ENCODE data around the gene ANKRD34A. TPM values are rescaled to one million over a fixed set of nuclear protein-coding genes. Genes with fewer than 3 reads are reported as not detected.

ANKRD34A gene
- 0.13 and 0.32 TPM in 2 replicates for total RNA-seq

GRCh38 chr1:145964328-145965118 lies at the start of gene ANKRD34A, which contains the start of gene POLR3GL:
Gene ANKRD34A, minus strand, starts transcription at chr1:145964575. Its CDS starts 2,816 bp downstream, at chr1:145961759.
Gene POLR3GL, plus strand, starts transcription at chr1:145964690. Its CDS starts 10,176 bp downstream, at chr1:145974866.

GRCh38 chr1:145996433-145997015 lies 32.1 kb upstream of the ANKRD34A start, which contains the start of gene TXNIP:
Gene TXNIP, minus strand, starts transcription at chr1:145996579. Its CDS starts 313 bp downstream, at chr1:145996266.

GRCh38 chr1:145957443-145958319 lies 6.7 kb downstream of the ANKRD34A start, which contains the start of gene LIX1L:
Gene LIX1L, minus strand, starts transcription at chr1:145958017. Its CDS starts 90 bp downstream, at chr1:145957927.

GRCh38 chr1:145927063-145927886 lies 37.1 kb downstream of the ANKRD34A start, which contains the start of gene RBM8A:
Gene RBM8A, minus strand, starts transcription at chr1:145927484. Its CDS starts 58 bp downstream, at chr1:145927426.

GRCh38 chr1:145918144-145918991 lies 46.0 kb downstream of the ANKRD34A start, which contains the start of gene PEX11B:
Gene PEX11B, minus strand, starts transcription at chr1:145918717. Its CDS starts 29 bp downstream, at chr1:145918688.

Other genes starting within 250 kb of the ANKRD34A start
- gene CD160, start 245.1 kb downstream of the ANKRD34A start, total RNA-seq = not detected in 2 replicates
- gene RNF115, start 140.5 kb downstream of the ANKRD34A start, total RNA-seq = 9.6 and 15.7 TPM in 2 replicates
- gene POLR3C, start 140.4 kb downstream of the ANKRD34A start, total RNA-seq = 20.1 and 26.9 TPM in 2 replicates
- gene NUDT17, start 118.9 kb downstream of the ANKRD34A start, total RNA-seq = 2.3 and 2.5 TPM in 2 replicates
- gene PIAS3, start 105.5 kb downstream of the ANKRD34A start, total RNA-seq = 4.7 and 11.0 TPM in 2 replicates
- 0.06 and 0.16 TPM in 2 replicates for gene ANKRD35, start 78.7 kb downstream of the ANKRD34A start, total RNA-seq
- 4.1 and 10.5 TPM in 2 replicates for gene ITGA10, start 54.5 kb downstream of the ANKRD34A start, total RNA-seq
- gene PEX11B, start 45.9 kb downstream of the ANKRD34A start, total RNA-seq = 21.2 and 32.6 TPM in 2 replicates
- 121 and 188 TPM in 2 replicates for gene RBM8A, start 37.1 kb downstream of the ANKRD34A start, total RNA-seq
- 13.0 and 22.0 TPM in 2 replicates for gene LIX1L, start 6.6 kb downstream of the ANKRD34A start, total RNA-seq
- gene POLR3GL, start 115 bp upstream of the ANKRD34A start, total RNA-seq = 11.8 and 14.1 TPM in 2 replicates
- 84.7 and 158 TPM in 2 replicates for gene TXNIP, start 32.0 kb upstream of the ANKRD34A start, total RNA-seq
- not detected in 2 replicates for gene HJV, start 57.2 kb upstream of the ANKRD34A start, total RNA-seq
- gene NBPF10, start 180.2 kb upstream of the ANKRD34A start, total RNA-seq = under 0.01 and 0.63 TPM in 2 replicates